Lung (tissue), 12 donors: Measurements from ENCODE around the gene GTF2H4. TPM values are rescaled to one million over a fixed set of nuclear protein-coding genes. Genes with fewer than 3 reads are reported as not detected.

Experiments used
- ATAC-seq: fragments of 200-7000 bp; cut with Tn5 transposase; one replicate; pipeline ENCODE4 v1.9.1; 2020; ENCODE audit warnings: moderate number of reproducible peaks; ENCODE audit not compliant: insufficient read depth, low FRiP score
- DNase-seq, 3 donors: peaks; one replicate each; pipeline ENCODE4 v3.0.0-alpha.2; 2013 to 2017
- H3K27ac ChIP-seq, 2 donors: one replicate each; pipeline ENCODE4 v1.5.1; 2013; ENCODE audit warnings: mild to moderate bottlenecking in 2 of 2, moderate library complexity in 2 of 2, control low read depth in 1 of 2, inconsistent platforms in 1 of 2, low read depth in 1 of 2, low read length in 1 of 2
- H3K27me3 ChIP-seq, 3 donors: one replicate each; pipeline ENCODE4 v1.5.1; 2013; ENCODE audit warnings: low read length in 2 of 3; ENCODE audit not compliant: control insufficient read depth in 3 of 3, insufficient read depth in 3 of 3
- H3K36me3 ChIP-seq, 4 donors: one replicate each; pipeline ENCODE4 v1.5.1; 2013; ENCODE audit warnings: low read length in 4 of 4, mild to moderate bottlenecking in 1 of 4, moderate library complexity in 1 of 4; ENCODE audit not compliant: control insufficient read depth in 4 of 4, insufficient read depth in 4 of 4
- H3K4me1 ChIP-seq, 5 donors: one replicate each; pipeline ENCODE4 v1.5.1; 2013; ENCODE audit warnings: low read length in 5 of 5, mild to moderate bottlenecking in 2 of 5, moderate library complexity in 1 of 5; ENCODE audit not compliant: control insufficient read depth in 5 of 5, insufficient read depth in 5 of 5
- H3K4me3 ChIP-seq: one replicate; pipeline ENCODE4 v1.5.1; 2013; ENCODE audit warnings: mild to moderate bottlenecking, control low read depth, moderate library complexity
- H3K9ac ChIP-seq, 2 donors: one replicate each; pipeline ENCODE4 v1.5.1; 2013; ENCODE audit warnings: low read length in 2 of 2, control low read depth in 1 of 2; ENCODE audit not compliant: insufficient read depth in 1 of 2
- H3K9me3 ChIP-seq, 4 donors: one replicate each; pipeline ENCODE4 v1.5.1; 2013; ENCODE audit warnings: low read length in 3 of 4, mild to moderate bottlenecking in 1 of 4, moderate library complexity in 1 of 4; ENCODE audit not compliant: control insufficient read depth in 4 of 4, insufficient read depth in 3 of 4
- WGBS, 2 donors: extraction: QIAGEN DNeasy Blood & Tissue Kit; methylation state at CpG; one replicate each; pipeline ENCODE4 v1.1.7; 2013; 5-methylcytosine and 5-hydroxymethylcytosine counted together
- polyA plus RNA-seq, 2 donors: library from polyadenylated mRNA; stranded (reverse); fragments of 200-250 nt; gene quantifications; one replicate each; pipeline ENCODE4 v1.2.1, GENCODE V29; 2013
- total RNA-seq, 2 donors: library from RNA; depleted of rRNA in 1 of 2; stranded (reverse); fragments of >200 nt in 1 of 2; gene quantifications; one replicate each; pipeline ENCODE4 v1.2.1, GENCODE V29; 2014 to 2021
- TF ChIP-seq, protein P1 (sequence below): IDR thresholded peaks from 2 replicates; pipeline ENCODE4 v1.5.1; 2012; ENCODE audit warnings: mild to moderate bottlenecking; ENCODE audit errors: control extremely low read depth, extremely low read depth
- donor health status: control.
- donor health status: control.
- donor health status: Bipolar disorder and iron deficiency.
- donor health status: healthy.
- donor health status: DM: yes; HTN: yes; CAD: no.

GTF2H4 gene
- total and polyA plus RNA-seq, 4 donors, result 25.3 to 37.2 (median 31.1) TPM

DNA sequence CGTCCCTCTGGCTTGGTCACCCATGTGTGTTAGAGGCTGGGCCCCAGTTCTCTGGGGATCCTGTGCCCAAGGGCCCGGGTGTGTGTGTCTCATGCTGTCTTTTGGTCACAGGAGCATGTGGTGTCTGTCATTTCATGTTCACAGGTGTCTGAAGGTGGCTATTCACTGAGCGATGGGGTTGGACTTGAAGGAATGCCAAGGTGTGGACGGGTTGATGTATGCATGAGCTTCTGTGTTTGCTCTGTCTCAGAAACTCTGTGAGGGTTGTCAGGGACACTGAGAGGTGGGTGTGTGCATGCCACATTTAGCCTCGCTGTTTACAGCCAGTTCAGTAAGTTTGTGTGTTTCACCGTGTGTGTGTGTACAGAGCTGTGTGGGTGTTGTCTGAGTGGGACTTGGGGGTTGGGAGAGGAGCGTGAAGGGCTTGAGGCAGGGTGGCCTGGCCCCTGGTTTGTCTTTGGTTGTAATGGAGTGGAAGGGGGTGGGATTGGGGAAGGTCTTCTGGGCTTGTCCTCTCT is 22.5 kb upstream of the GTF2H4 start:
- 47 to 65% methylated on average over 7 of the region's 7 CpGs for WGBS, 2 donors
- Histone ChIP-seq H3K27me3 (no peaks in the 10 kb centered on the region), H3K9ac (peak overlapping the region; percentile 55 to 76), H3K4me3 (no peak overlapping the region), H3K36me3 (peaks cover 0 to 17% (median 7%) of the 10 kb centered on the region in 4 donors), H3K27ac (peak overlapping the region in 1 of 2 donors; percentile 71), H3K9me3 (no peaks in the 10 kb centered on the region), H3K4me1 (peaks cover 3 to 76% (median 39%) of the 10 kb centered on the region in 5 donors)
- TF ChIP-seq, protein P1, sequence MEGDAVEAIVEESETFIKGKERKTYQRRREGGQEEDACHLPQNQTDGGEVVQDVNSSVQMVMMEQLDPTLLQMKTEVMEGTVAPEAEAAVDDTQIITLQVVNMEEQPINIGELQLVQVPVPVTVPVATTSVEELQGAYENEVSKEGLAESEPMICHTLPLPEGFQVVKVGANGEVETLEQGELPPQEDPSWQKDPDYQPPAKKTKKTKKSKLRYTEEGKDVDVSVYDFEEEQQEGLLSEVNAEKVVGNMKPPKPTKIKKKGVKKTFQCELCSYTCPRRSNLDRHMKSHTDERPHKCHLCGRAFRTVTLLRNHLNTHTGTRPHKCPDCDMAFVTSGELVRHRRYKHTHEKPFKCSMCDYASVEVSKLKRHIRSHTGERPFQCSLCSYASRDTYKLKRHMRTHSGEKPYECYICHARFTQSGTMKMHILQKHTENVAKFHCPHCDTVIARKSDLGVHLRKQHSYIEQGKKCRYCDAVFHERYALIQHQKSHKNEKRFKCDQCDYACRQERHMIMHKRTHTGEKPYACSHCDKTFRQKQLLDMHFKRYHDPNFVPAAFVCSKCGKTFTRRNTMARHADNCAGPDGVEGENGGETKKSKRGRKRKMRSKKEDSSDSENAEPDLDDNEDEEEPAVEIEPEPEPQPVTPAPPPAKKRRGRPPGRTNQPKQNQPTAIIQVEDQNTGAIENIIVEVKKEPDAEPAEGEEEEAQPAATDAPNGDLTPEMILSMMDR, result no peak
- peak; percentile 20 for ATAC-seq
- DNase-seq, result peak; percentile 50 to 69 (median 63)

DNA sequence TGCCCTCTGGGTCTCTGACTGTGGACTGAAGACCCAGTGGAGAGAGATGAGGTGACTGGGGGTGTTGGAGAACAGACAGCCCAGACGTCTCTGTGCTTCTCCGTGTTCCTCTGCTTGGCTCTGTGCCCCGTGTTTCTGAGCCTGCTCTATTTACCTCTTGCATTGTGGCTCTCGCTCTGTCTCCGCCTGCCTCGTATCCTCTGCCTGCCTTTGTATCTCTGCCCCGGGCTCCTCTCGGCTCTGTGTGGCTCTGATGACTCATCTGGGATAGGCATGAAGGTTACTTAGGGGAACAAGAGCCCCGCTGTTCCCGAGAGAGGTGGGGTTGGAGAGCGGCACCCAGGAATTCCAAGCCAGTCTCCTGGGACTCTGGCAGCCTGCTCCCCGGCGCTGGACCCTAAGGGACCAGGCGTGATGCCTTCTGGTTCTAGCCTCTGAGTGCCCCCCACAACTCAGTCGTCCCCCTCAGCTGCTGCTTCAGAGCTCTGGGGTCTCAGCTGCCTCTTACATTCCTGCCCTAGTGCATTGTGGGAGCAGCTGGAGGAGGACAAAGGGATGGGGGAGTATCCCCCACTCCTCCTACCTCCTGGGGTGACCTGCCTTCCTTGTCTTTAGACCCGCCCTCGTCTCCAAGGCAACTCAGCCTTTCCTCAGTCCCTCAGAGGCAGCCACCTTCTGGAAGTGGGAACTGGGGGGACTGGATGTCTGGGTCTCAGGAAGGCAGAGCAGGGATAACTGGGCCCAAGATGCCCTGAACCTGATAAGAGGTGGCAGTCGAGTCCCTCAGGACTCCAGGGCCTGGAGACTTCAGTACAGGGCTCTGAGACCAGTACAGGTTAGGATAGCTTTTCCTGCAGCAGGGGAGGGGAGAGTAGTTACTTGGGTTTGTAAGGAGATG is 21.8 kb upstream of the GTF2H4 start:
- Histone ChIP-seq H3K4me3 (no peak overlapping the region), H3K27me3 (no peaks in the 10 kb centered on the region), H3K9me3 (no peaks in the 10 kb centered on the region), H3K9ac (peak overlapping the region; percentile 55 to 76), H3K36me3 (peaks cover 0 to 17% (median 9%) of the 10 kb centered on the region in 4 donors), H3K4me1 (peaks cover 3 to 69% (median 36%) of the 10 kb centered on the region in 5 donors), H3K27ac (peak overlapping the region in 1 of 2 donors; percentile 57)
- 45 to 58% methylated on average over 18 of the region's 18 CpGs for WGBS, 2 donors
- TF ChIP-seq, protein P1, result no peak
- no peak for ATAC-seq
- DNase-seq, result peak; percentile 68 to 73 (median 68)

DNA sequence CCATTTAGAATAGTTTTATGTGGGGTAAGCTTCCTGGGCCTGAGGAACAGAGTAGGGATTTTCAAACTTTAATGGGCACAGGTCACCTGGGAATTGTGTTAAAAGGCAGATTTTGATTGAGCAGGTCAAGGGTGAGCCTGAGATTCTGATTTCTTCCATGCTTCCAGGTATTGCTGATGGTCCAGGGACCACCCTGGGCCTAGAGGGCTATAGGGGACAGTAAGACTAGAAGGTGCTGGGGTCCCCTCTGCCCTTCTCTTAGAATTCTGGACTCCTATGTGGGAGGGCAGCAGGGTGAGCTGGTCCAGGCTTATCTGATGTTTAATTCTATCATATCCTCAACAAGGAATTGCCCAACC is 21.1 kb upstream of the GTF2H4 start:
- H3K27ac ChIP-seq, result no peak overlapping the region
- H3K9ac ChIP-seq, result peak overlapping the region in 1 of 2 donors; percentile 76
- H3K9me3 ChIP-seq, result no peaks in the 10 kb centered on the region
- ATAC-seq, result no peak
- peaks cover 3 to 62% (median 30%) of the 10 kb centered on the region in 5 donors for H3K4me1 ChIP-seq
- no peaks in the 10 kb centered on the region for H3K27me3 ChIP-seq
- H3K36me3 ChIP-seq, result peaks cover 0 to 22% (median 10%) of the 10 kb centered on the region in 4 donors
- DNase-seq, result no peak
- no peak overlapping the region for H3K4me3 ChIP-seq
- TF ChIP-seq, protein P1, result no peak
